HUDEP-2 (cell line): Measurements from ENCODE around the gene GSTM4.
A peak's percentile ranks its signal among the peaks of the same experiment; 100 is the strongest.

Experiments
- DNase-seq, 76 experiments: peaks; one replicate each; lab custom pipeline; 2025; ENCODE audit not compliant: unreplicated experiment in 76 of 76; lab: John Stamatoyannopoulos, UW

The GSTM4 gene

DNA sequence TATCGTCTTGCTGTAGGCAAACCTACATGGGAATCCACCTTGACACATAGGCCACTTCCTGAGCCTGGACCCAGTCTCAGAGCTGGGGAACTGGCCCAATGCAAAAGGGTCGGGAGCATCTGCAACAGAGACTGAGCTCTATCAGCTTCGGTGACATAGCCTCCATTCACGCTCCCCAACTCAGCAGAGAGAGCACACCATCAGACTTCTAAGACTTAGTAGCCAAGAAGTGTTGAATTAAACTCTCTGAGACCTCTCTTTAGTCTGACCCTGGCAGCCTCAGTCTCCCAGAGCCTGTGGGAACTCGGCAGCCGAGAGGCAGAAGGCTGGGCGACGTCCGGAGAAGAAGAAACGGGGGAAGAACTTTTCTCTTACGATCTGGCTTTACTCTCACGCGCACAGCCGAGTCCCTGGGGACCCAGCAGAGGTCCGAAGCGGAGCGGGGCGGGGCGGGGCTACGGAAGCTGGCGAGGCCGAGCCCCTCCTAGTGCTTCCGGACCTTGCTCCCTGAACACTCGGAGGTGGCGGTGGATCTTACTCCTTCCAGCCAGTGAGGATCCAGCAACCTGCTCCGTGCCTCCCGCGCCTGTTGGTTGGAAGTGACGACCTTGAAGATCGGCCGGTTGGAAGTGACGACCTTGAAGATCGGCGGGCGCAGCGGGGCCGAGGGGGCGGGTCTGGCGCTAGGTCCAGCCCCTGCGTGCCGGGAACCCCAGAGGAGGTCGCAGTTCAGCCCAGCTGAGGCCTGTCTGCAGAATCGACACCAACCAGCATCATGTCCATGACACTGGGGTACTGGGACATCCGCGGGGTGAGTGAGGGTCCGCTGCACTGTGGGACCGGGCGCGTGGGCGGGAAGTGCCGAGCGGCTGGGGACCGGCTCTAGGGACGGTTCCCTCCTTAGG lies at the start of gene GSTM4:
Gene GSTM4 (plus strand): TSS at position 485 of the 905 bp plus-strand sequence. CDS start 291 bp downstream, at position 776.
- peak in 59 of 76 experiments; percentile 12 to 78 (median 48) for DNase-seq

DNA sequence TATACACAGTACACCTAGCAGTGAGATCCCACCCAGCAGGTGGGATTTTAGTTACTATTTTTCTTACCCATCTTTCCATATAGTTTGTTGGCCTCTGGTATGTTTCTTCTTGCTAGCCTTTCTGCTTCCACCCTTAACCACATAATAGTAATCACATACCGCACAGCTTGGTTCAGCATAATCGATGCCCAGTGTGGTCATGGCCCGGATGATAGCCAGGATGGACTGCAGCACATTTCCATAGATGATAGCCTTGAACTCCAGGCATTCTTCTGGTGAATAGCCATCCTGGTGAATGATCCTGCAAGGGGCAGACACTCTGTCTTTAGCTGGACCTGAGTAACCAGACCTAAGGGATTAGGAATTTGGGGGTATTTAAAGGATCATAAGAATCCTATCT lies 46.0 kb upstream of the GSTM4 start:
- DNase-seq = no peak

DNA sequence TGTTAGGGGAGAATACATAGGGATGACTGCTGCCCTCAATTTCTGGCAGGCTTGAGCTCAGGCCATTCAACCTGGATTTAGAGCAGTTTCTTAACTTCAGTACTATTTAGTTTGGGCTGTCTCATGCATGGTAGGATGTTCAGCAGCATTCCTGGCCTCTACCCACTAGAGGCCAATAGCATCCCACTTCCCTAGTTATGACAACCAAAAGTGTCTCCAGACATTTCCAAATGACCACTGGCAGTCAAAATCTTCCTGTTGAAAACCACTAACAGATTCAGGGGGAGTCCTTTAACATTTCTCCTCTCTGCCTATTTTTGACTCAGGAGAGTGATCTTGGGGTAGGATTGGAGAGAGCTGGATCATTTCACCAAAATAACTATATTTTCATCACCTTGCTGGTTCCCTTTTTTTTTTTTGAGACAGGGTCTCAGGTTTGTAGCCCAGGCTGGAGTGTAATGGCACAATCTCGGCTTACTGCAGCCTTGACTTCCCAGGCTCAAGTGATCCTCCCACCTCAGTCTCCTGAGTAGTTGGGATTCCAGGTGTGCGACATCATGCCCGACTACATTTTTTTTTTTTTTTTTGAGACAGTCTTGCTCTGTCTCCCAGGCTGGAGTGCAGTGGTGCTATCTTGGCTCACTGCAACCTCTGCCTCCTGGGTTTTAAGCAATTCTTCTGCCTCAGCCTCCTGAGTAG lies 45.1 kb upstream of the GSTM4 start:
- no peak for DNase-seq

DNA sequence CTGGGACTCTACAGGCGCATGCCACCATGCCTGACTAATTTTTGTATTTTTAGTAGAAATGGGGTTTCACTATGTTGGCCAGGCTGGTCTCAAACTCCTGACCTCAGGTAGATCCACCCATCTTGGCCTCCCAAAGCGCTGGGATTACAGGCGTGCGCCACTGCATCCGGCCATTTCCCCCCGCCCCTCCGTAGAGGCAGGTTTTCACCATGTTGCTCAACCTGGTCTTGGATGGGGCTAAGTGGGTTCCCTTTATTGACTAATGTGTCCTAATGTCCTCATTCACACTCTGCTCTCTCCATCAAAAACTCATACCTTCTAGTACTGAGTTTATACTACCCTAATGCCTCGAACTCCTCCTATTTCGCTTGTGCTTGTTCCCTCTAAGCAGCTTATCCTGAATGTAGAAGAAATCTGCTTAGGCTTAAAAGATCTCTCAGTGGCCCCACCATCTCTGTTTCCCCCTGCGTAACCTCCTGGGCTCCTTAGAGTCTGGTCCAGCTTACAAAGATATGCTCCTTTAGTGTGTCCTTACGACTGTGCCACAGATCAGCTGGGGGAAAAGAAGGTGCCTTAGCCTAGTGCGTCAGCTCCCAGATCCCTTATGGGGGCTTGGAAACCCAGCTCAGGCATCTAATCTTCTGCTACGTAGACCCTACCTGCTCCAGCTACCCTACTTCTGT lies 44.5 kb upstream of the GSTM4 start:
- no peak for DNase-seq

DNA sequence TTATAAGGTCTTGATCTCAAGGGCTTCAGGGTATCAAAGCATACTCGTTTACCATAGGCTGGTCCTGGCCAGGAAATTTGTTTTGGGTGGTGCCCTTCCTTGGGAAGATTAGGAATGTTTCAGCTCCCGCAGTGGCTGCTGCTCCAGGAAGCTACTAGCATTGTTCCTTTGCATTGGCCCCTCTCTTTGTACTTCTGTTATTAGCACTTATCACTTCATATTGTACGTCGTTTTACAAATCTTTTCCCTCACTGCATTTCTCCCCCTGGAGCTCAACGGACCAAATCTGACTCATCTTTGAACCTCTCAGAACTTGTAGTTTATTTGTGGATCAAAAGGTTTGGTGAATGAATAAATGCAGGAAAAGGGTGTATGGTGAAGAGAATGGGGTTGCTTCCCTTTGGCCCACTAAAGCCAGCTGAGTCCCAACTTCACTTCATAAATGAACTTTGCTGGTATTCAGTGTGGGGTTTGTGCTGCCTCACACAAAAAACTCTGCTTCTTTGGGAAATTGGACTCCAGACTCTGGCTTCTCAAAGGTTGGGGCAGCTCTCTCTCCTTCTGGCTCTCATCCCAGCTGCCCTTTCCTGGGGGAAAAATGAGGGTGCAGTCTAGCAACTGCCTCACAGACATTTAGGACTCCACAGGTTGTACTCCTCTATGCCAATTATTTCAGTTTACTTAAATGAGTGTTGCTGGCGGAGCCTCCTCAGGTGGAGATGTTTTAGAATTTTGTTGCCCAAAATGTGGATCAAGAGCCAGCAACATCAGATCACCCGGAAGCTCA lies 42.3 kb upstream of the GSTM4 start:
- DNase-seq = no peak

DNA sequence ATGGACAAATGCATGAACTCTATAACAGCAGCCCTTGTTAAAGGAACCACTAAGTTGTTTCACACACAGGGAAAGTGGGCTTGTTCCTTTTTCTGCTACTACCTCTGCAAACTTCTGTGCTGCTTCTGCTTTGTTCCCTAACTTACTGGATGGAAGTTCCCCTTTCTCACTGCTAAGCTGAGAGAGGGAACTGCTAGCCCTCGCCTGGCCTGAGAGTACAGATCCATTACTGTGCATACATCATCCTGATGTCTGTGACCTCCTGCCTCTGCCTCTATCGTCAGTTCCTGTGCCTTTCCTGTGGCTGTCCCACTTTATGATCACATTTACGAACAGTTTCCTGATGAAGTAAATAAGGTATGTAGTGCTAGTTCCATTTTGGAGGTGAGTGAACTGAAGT lies 40.0 kb upstream of the GSTM4 start:
- no peak for DNase-seq

DNA sequence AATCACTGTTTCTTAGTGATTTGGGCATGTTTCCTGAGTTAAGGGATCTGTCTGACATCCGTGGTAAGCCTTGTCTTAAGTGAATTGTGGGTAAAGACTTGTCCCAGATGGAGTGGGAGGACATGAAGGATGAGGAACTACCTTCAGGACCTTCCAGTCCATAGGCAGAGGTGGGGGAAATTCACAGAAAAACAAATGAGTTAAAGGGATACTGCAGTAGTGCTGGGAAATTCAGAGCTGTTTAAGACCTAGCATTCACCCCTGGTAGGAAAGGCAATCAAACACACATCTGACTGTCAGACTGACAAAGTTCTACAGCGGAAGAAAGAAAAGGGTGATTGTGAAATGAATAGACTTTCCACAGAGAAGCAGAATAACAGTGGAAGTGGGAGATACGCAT lies 39.5 kb upstream of the GSTM4 start:
- DNase-seq = no peak

DNA sequence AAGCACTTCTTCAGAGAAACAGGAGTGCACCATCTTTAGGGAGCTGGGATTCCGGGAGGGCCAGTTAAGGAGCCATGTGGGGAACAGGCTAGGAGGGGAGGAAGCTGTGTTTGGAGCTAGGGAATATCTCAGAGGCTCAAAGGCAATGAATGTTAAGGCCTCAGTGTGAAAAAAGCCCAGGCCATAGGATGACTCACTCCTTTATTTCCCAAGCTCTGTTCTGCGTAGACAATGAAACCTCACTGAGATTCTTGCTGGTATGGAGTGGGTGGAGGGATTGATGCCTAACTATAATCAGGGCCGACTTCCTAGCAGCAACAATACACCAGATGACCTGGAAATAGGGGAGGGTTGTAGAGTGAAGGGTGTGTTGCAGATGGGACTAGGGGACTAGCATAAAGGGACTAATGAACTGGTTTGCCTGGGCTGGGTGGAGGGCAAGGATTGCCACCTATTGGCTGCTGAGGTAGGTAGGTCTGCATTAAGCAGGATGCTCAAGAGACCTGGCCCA lies 38.6 kb upstream of the GSTM4 start:
- no peak for DNase-seq

DNA sequence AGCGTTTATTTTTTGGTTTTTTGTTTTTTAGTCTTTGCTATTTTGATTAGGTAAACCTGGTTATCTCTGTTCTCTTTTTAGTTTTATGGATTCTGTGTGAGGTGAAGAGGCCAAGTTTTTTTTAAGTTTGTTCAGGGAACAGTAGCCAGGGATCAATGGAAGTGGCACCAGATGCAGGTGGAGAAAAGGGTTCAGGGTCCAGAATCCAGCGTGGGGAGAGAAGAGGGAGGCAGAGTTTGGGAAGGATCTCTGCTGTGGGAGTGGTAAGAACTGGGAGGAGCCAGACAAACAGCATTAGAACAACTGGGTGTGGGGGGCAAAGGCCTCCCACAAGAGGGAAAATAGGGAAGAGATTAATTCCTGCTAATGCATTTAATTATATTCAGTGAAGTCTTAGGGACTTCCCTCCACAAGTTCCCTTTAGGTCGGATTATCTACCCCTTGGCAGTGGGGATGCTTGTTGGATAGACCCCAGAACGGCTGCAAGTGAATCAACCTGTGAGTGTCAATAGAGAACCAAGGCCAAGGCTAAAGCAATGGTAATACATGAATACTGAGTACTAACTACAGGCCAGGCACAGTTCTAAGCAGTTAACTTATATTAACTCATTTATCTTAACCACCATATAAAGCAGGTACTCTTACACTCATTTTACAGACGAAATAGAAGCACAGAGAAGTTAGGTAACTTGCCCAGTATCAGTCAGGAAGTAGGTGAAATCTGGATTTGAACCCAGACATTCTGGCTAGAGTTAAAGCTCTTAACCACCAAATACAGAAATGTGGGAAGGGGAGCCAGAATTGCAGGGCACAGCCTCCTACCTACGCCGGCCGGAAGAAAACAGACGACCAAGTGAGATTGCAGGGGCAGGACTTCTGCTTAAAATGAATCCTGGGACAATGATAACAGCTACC lies 37.0 kb upstream of the GSTM4 start:
- peak in 2 of 76 experiments; percentile 32 to 63 for DNase-seq

DNA sequence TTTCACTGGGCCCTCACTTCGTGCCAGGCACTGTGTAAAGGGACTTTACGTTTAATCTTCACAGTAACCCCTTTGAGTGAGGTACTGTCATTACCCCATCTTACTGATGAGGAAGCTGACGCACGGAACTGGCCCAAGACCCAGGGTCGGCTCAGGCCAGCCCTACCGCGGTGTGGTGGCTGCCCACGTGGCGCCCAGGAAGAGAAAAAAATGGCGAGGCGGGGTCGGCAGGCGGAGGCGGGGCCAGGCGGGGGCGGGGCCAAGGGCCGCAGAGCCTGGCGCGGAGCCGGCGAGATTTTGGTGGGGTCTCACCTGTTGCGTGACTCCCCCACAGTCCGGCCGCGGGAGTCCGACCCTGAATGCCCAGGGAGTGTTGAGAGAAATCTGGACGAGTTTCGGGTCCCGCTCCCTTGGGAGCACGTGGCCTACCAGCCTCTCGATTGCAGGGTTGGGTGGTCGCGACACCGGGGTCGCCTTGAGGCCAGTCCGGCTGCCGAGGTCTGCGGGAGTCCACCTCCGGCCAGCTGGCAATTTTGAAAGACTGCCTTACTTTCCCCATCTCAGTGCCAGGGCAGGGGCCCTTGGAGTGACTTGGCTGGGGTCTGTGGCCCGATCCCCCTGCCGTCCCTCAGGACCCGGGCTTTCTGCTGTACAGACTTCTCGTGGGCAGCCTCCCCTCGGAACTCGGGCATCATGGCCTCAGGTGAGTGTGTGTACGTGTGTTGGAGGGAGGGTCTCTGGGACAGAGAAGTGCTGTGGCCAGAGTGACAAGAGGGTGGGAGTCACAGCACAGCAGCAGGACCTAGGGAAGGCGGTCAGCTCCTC lies 36.1 kb upstream of the GSTM4 start, which contains the start of the genes AMPD2 and GNAT2:
Gene AMPD2 (plus strand): TSS at position 262 of the 825 bp plus-strand sequence. CDS start 1,339 bp downstream, outside the sequence.
Gene GNAT2 (minus strand): TSS at position 41 of the 825 bp plus-strand sequence. CDS start 6,746 bp downstream, outside the sequence.
- peak in 65 of 76 experiments; percentile 19 to 80 (median 57) for DNase-seq

DNA sequence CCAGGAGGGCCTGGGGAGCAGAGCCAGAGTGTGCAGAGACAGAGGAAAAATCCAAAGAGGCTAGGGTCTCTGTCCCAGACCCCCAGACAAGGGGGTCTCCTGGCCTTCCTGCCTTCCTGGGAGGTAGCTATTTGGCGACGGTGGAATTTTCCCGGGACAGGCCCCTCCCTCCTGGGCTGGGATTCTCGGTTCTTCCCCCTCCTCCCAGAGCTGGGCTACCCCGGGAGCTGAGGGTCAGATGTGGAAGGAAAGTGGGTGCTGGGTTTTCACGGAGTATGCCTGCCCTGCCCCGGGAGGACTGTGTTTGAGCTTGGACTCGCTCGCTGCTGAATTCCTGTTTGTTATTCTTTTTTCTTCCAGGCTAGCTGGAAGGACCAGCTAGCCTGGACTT lies 35.5 kb upstream of the GSTM4 start:
- DNase-seq = no peak

DNA sequence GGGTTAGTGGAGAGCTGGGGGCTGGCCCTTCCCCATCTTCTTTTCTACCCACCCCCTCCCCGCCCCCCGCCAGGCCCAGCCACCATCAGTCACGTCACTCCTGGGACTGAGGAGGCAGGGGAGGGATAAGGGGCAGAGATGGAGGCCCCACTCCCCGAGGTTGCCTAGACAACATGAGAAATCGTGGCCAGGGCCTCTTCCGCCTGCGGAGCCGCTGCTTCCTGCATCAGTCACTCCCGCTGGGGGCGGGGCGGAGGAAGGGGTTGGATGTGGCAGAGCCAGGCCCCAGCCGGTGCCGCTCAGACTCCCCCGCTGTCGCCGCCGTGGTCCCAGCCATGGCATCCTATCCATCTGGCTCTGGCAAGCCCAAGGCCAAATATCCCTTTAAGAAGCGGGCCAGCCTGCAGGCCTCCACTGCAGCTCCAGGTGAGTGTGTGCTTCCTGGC lies 35.0 kb upstream of the GSTM4 start:
- DNase-seq = peak in 73 of 76 experiments; percentile 11 to 90 (median 72)

DNA sequence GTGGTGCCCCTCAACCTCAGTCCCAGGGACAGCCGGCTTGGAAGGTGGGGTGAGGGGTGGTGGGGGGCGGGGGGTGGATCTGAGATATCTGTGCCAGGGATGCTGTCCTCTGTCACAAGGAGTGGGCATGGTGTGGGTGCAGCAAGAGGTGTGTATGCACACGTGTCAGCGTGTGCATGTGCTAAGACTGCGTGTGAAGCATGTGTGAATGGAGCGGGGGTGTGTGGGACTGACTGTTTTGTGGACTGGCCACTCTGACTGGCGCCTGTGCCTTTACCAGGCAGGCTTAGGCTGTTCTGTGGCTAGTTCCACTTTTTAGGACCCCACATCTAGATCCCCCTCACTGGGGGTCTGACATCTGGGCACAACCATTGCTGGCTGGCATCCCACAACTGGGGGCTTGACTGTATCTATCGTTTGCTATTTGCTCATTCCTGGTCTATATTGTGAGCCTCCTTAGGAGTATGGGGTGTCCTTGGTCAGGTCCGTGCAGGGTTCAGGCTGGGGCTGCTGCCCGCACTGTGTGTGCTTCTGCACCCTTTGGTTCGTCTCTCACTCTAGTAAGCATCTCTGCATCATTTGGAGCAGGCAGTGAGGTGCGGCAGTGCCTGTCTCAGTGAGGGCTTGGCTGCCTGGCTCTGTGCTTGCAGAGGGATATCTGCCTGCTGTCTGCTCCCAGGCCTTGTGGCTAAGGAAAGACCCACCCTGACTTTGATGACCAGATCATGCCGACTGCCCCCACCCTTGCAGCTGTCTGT lies 34.3 kb upstream of the GSTM4 start:
- peak in 3 of 76 experiments; percentile 8 to 27 (median 17) for DNase-seq

DNA sequence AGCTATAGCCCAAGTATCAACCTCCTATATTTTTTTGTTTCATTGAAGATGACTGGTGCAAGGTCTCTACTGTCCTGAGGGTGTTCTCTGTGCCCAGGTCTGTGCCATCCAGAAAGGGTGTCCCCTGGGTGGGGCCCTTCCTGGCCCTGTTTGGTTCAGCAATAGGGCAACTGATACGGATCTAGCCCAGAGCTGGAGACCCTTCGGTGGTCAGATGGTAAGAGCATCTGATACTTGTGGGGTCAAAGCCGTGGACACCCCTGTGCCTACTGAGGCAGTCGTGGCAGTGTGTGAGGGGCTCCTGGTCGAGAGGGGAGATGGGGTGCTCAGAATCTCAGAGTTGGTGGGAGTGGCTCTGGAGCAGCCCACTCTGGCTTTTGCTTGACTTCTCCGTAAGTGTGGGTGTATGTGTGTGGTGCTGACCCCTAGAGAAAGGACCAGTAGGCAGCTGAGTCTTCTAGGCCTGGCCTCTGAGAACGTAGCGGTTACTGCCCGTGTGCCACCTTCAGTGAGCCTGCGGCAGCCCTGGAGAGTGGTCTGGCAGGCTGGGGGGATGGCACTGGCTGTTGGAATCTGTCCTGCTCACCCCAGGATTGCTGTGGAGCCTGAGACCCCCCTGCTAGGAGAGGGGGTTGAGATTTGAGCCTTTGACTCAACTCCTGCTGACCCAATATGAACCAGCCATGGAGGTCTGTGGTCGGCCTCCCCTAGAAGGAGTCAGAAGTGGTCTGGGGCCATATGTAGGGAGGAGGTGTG lies 33.6 kb upstream of the GSTM4 start:
- no peak for DNase-seq

DNA sequence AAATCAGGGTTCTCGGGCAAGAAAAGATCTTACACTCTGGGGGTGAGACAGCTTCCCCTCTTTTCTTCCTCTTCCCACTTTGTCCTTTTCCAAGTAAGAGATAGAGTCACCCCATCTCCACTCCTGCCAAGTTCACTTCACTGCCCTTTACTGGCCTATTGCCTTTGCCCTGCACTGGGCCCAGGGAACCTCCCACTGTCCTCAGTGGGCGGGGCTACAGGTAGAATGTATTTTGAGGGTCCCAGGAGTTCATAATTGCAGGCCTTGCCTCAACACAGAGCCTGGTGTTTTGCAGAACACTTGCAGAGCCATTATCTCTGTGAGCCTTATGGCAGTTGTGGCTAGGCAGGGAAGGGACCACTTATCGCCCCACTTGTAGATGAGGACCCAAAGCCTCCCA lies 33.0 kb upstream of the GSTM4 start:
- DNase-seq = peak in 37 of 76 experiments; percentile 9 to 62 (median 33)

DNA sequence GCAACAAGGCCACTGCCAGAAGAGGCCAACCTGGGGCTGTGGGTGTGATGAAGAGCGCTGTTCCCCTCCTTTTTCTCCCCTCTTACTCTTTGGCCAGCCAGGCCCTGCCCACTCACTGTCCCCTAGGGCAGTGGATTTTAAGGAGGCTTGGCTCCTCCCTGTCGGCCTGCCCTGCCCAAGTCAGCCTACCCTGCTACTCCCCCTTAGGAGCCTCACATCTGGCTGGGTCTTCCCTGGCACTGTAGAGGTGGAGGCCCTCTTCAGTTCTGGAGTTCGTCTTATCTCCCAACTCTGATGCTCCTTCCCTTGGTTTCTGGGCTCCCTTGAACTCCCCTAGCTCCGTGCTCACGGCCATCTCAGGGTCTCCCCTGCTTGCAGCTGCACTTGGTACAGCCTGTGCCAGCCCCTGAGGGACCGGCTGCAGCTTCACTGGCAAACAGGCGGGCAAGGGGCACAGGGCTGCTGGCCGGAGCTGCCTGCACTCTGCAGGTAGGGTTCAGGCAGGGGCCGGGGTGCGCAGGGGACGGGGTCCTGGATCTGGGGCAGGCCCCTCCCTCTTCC lies 32.2 kb upstream of the GSTM4 start:
- peak in 41 of 76 experiments; percentile 13 to 70 (median 30) for DNase-seq
